OCI-LY1 (cell line): Measurements from ENCODE around the gene OPRM1.

Source experiments
- H2AFZ ChIP-seq: fragments of 200-600 bp; sonication (generic), shearing (Covaris generic); 2 replicates; pipeline ENCODE4 v1.6.0; 2014; ENCODE audit warnings: antibody characterized with exemption, mild to moderate bottlenecking, low read length
- H3F3A ChIP-seq: fragments of 200-600 bp; sonication (generic), shearing (Covaris generic); 2 replicates; pipeline ENCODE4 v1.6.0; 2014; ENCODE audit warnings: mild to moderate bottlenecking, antibody characterized with exemption, low read length, moderate library complexity; ENCODE audit not compliant: insufficient read depth
- H3K27ac ChIP-seq: fragments of 200-600 bp; sonication (generic); 2 replicates; pipeline ENCODE4 v1.5.1; 2014; ENCODE audit warnings: low read length, mixed run types, mild to moderate bottlenecking, low read depth; ENCODE audit not compliant: poor library complexity, severe bottlenecking
- H3K27me3 ChIP-seq: fragments of 200-600 bp; sonication (generic); 2 replicates; pipeline ENCODE4 v1.6.0; 2014; ENCODE audit warnings: antibody characterized with exemption, mild to moderate bottlenecking, low read length, moderate library complexity; ENCODE audit not compliant: insufficient read depth
- H3K36me3 ChIP-seq: fragments of 200-600 bp; sonication (generic); 2 replicates; pipeline ENCODE4 v1.6.1; 2014; ENCODE audit warnings: mild to moderate bottlenecking, antibody characterized with exemption, low read length, moderate library complexity, mixed read lengths; ENCODE audit not compliant: insufficient read depth
- H3K4me1 ChIP-seq: fragments of 200-600 bp; sonication (generic); 2 replicates; pipeline ENCODE4 v1.5.1; 2014; ENCODE audit warnings: mild to moderate bottlenecking, low read length, moderate library complexity; ENCODE audit not compliant: insufficient read depth, severe bottlenecking
- H3K4me2 ChIP-seq: fragments of 200-600 bp; sonication (generic), shearing (Covaris generic); 2 replicates; pipeline ENCODE4 v1.6.1; 2014; ENCODE audit warnings: low read length
- H3K4me3 ChIP-seq: fragments of 200-600 bp; sonication (generic); 2 replicates; pipeline ENCODE4 v1.5.1; 2014; ENCODE audit warnings: low read length, low read depth, mild to moderate bottlenecking, mixed read lengths; ENCODE audit not compliant: poor library complexity, severe bottlenecking
- H3K79me2 ChIP-seq: fragments of 200-600 bp; shearing (Covaris generic); 2 replicates; pipeline ENCODE4 v1.6.1; 2016; ENCODE audit warnings: mixed run types, low read length, mixed read lengths; ENCODE audit not compliant: insufficient read depth
- H3K9ac ChIP-seq: fragments of 200-600 bp; sonication (generic), shearing (Covaris generic); 2 replicates; pipeline ENCODE4 v1.6.1; 2014; ENCODE audit warnings: mild to moderate bottlenecking, low read length, mixed read lengths
- H3K9me2 ChIP-seq: fragments of 200-600 bp; sonication (generic), shearing (Covaris generic); 2 replicates; pipeline ENCODE4 v1.6.1; 2014; ENCODE audit warnings: low read depth, mild to moderate bottlenecking, low read length, mixed read lengths
- H3K9me3 ChIP-seq: fragments of 200-600 bp; shearing (Covaris generic); 2 replicates; pipeline ENCODE4 v1.6.1; 2014; ENCODE audit warnings: low read length, mixed read lengths
- H4K20me1 ChIP-seq: fragments of 200-600 bp; sonication (generic), shearing (Covaris generic); 2 replicates; pipeline ENCODE4 v1.6.0; 2016; ENCODE audit warnings: mild to moderate bottlenecking, low read length; ENCODE audit not compliant: insufficient read depth
- CTCF ChIP-seq: fragments of 200-600 bp; sonication (generic), shearing (Covaris generic); IDR thresholded peaks from 2 replicates; pipeline ENCODE4 v1.5.1; 2017; ENCODE audit warnings: mild to moderate bottlenecking, antibody characterized with exemption, low read length, moderate library complexity, mixed read lengths
- EZH2 ChIP-seq: fragments of 200-600 bp; sonication (generic), shearing (Covaris generic); IDR thresholded peaks from 2 replicates; pipeline ENCODE4 v1.8.0; 2017; ENCODE audit warnings: borderline replicate concordance, mixed run types, mild to moderate bottlenecking, antibody characterized with exemption, low read length, moderate library complexity, mixed read lengths

OPRM1 gene

GRCh38 chr6:154266560-154267099 lies 227.6 kb downstream of the OPRM1 start:
- no peak overlapping the region for H2AFZ ChIP-seq
- no peak overlapping the region for H3K4me3 ChIP-seq

GRCh38 chr6:154267508-154268106 lies 228.6 kb downstream of the OPRM1 start:
- Histone ChIP-seq H3K9me3 (no peaks in the 10 kb centered on the region), H3K27ac (no peak overlapping the region), H3K36me3 (no peaks in the 10 kb centered on the region), H3K4me1 (no peaks in the 10 kb centered on the region), H3K9ac (no peak overlapping the region), H3K9me2 (no peaks in the 10 kb centered on the region), H3K27me3 (no peaks in the 10 kb centered on the region), H2AFZ (no peak overlapping the region), H3K4me3 (no peak overlapping the region), H3F3A (no peaks in the 10 kb centered on the region), H3K79me2 (no peaks in the 10 kb centered on the region), H3K4me2 (no peak overlapping the region), H4K20me1 (no peaks in the 10 kb centered on the region)
- no peak for TF ChIP-seq CTCF
- no peak for TF ChIP-seq EZH2

More at GRCh38 chr6:154266560-154267099, 227.6 kb downstream of the OPRM1 start:
- no peaks in the 10 kb centered on the region for H4K20me1 ChIP-seq
- no peaks in the 10 kb centered on the region for H3K79me2 ChIP-seq
- no peak overlapping the region for H3K4me2 ChIP-seq
- no peaks in the 10 kb centered on the region for H3K27me3 ChIP-seq
- H3K4me1 ChIP-seq: no peaks in the 10 kb centered on the region
- H3K9me3 ChIP-seq: no peaks in the 10 kb centered on the region
- H3F3A ChIP-seq: no peaks in the 10 kb centered on the region
- H3K27ac ChIP-seq: no peak overlapping the region
- TF ChIP-seq CTCF (no peak), EZH2 (no peak)
- H3K9me2 ChIP-seq: no peaks in the 10 kb centered on the region
- no peaks in the 10 kb centered on the region for H3K36me3 ChIP-seq
- H3K9ac ChIP-seq: no peak overlapping the region

- Histone ChIP-seq H3K27ac (no peak overlapping the region), H3K27me3 (no peaks in the 10 kb centered on the region), H3F3A (no peaks in the 10 kb centered on the region), H4K20me1 (no peaks in the 10 kb centered on the region), H3K9me3 (no peaks in the 10 kb centered on the region), H2AFZ (no peak overlapping the region), H3K4me3 (no peak overlapping the region), H3K79me2 (no peaks in the 10 kb centered on the region), H3K9ac (no peak overlapping the region), H3K36me3 (no peaks in the 10 kb centered on the region), H3K9me2 (no peaks in the 10 kb centered on the region), H3K4me1 (no peaks in the 10 kb centered on the region), H3K4me2 (no peak overlapping the region)
- TF ChIP-seq CTCF (no peak), EZH2 (no peak)
These were observed 229.4 kb downstream of the OPRM1 start for GRCh38 chr6:154268486-154268885.
